Measurements from ENCODE around the gene TBC1D20.

Gene TBC1D20

GRCh38 chr20:418858-419365 lies 43.4 kb downstream of the TBC1D20 start:
- no peak for DNase-seq

GRCh38 chr20:417801-418342 lies 44.5 kb downstream of the TBC1D20 start:
- DNase-seq, result no peak

DNA sequence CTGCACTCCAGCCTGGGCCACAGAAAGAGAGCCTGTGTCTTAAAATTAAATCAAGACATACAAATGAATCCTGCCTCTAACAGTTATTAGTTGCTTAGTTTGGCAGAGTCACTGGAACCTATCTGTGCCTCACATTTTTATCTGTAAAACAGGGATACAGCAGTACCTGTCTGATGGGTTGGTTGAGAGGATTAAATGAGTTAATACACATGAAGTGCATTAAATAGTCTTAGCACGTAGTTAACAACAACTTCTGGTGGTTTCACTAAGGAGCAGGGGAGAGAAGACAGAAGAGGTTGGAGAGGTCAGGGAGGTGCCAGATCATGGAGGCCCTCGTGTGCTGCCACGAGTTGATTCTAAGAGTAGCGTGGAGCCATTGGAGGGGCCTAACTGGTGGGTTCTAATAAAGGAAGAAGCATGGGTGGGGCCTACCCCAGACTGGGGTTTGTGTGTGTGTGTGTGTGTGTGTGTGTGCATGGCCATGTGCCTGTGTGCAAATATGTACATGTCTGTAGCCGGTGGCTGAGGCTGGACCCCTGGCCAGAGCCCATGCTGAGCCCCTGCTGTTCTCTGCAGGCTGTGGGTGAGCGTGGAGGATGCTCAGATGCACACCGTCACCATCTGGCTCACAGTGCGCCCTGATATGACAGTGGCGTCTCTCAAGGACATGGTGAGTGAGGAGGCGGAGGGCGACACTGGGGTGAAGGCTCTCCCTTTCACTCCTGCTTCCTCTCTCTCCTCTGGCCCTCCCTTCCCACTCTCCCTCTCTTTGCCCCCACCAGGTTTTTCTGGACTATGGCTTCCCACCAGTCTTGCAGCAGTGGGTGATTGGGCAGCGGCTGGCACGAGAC lies 45.2 kb downstream of the TBC1D20 start:
- DNase-seq, result no peak

- DNase-seq, result no peak
Measured at GRCh38 chr20:415820-416322, 46.5 kb downstream of the TBC1D20 start.

- no peak for DNase-seq
Measured at GRCh38 chr20:414161-414560, 48.2 kb downstream of the TBC1D20 start.

- DNase-seq, result no peak
Measured at GRCh38 chr20:412081-412480, 50.3 kb downstream of the TBC1D20 start.

DNA sequence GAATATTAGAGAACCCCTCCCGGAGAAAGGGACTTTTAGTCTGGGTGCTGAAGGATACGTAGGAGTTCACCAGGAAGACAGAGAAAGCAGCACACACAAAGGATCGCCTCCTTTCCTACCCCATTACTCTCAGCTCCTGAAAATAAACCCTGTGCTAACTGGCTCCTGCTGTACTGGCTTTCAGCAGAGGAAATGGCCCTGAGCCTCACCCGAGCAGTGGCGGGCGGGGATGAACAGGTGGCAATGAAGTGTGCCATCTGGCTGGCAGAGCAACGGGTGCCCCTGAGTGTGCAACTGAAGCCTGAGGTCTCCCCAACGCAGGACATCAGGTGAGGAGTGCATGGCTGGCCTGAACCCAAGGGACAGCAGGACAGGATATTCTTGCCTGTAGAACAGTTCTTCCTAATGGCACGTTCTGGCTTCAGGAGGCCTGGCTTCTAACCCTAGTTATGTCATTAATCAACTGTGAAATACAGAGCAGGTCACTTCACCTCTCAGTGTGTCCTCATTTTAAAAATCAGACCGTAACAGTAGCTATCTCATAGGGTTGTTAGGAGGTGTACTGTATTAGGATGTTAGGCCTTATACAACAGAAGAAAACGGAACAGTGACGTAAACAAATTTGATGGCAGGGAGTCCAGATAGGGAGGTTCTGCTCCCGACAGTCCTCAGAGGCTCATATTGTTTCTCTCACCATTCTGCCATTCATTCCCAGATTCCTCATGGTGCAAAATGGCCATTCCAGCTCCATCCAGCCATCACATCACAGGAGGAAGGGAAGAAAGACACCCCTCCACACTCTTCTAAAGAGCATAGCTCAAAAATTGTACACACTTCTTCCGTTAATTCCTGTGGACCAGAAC lies 52.4 kb downstream of the TBC1D20 start:
- no peak for DNase-seq

DNA sequence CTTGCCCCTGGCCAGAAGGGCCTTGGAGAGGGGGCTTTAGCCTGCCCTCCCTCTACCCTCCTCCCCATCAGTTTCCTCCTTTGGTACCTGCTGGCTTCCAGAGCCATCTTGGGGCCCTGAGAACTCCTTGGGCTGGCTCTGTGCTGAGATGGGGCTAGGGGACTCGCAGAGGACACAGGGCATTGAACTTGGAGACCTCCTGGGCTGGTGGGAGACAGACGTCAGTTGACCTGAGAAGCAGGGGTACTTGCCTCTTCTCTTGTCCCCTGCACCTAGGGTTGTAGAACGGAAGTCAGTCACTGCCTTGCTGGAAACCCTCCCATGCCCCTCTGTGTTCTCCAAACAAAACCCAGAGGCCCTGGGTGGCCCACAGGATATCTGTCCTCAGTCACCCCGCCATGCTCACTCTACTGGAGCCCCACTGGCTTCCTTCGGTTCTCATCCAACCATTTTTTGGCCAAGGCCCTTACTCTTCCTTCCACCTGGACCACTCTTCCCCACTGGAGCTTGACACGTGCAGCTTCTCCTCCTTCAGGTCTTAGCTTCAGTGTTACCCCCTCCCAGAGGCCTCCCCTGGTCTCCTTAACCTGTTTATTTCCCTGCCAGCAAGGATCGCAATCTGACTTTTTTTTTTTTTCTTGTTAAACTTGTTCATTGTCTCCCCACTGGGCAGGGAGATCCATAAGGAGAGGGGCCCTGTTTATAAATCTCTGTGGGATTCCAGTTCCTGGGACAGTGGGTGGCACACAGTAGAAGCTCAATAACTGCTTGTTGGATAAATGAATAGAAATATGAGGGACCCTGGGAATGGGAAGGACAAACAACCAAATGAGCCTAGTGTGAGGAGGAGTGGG lies 53.3 kb downstream of the TBC1D20 start:
- no peak for DNase-seq

GRCh38 chr20:407953-408842 lies 54.1 kb downstream of the TBC1D20 start, which contains the start of gene RBCK1:
Gene RBCK1 (plus strand): TSS chr20:408299. CDS start chr20:408758, 459 bp downstream.
- DNase-seq, result peak; percentile 79 to 90

GRCh38 chr20:407133-407952 lies 55.0 kb downstream of the TBC1D20 start:
- peak; percentile 34 to 60 for DNase-seq

DNA sequence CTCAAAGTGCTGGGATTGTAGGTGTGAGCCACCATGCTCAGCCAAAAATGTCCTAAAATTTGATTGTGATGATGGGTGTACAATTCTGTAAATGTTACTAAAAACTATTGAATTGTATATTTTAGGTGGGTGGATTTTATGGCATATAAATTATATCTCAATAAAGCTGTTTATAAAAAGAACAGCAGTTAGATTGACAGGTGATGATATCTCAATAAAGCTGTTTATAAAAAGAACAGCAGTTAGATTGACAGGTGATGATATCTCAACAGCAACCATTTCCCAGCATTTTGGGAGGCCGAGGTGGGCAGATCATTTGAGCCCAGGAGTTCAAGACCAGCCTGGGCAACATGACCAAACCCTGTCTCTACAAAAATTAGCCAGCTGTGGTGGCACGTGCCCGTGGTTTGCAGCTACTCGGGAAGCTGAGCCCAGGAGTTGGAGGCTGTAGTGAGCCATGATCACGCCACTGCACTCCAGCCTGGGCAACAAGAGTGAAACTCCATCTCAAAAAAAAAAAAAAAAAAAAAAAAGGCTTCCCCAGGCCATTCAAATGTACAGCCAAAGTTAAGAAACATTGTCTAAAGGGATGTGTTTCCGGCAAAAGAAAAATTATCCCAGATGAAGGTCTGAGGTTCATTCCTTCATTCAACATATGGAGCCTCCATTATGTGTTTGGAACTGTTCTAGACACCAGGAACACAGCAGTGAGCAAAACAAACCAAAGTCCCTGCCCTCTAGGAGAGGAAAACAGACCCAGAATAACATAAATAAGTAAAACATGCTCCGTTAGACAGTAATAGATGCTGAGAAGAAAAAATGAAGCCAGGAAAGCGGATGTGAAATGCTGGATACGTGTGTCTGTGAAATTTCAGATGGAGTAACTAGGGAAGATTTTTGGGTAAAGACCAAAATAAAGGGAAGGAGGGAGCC lies 55.9 kb downstream of the TBC1D20 start:
- DNase-seq, result no peak

GRCh38 chr20:404088-404487 lies 58.2 kb downstream of the TBC1D20 start:
- no peak for DNase-seq

DNA sequence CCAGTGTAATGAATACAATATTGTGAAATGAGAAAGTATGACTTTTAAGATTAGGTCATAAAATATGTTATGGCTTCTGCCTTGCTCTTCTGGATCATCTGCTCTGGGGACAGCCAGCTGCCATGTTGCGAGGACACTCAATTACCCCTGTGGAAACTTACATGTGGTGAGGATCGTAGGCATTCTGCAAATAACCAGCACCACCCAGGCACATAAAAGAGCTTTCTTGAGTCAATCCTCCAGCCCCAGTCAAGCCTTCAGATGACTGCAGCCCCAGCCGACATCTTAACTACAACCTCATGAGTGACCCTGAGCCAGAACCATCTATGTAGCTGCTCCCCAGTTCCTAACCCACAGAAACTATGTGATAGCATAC lies 58.8 kb downstream of the TBC1D20 start:
- DNase-seq, result no peak

DNA sequence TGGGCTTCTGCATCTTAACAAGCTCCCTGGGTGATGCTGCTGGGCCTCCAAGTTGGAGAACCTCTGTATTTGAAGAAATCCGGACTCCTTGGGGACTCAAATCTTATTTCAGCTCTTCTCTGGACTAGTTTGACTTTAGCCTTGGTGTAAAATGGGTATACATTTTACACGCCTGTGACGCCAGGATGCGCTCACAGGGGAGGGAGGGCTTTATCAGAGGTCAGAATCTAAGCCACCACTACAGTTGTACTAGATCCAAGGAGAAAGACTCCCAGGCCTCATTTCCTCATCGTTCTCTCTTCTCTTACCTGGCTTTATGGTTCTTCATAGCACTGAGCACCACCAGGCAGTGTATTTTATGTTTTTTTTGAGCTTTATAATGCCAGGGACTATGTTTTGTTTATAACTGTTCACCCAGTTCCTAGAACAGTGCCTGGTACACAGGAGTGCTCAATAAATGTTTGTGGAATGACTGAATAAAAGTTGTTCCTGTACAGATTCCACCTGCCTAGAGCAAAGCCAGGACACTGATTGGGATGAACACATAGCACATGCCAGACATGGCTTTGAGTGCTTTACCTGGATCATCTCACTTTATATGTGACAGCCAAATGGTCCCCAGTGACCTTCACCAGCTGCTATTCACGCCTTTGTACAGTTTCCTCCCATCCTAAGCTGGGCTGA lies 59.3 kb downstream of the TBC1D20 start:
- no peak for DNase-seq

- DNase-seq, result no peak
Measured at GRCh38 chr20:402496-402885, 59.8 kb downstream of the TBC1D20 start.

DNA sequence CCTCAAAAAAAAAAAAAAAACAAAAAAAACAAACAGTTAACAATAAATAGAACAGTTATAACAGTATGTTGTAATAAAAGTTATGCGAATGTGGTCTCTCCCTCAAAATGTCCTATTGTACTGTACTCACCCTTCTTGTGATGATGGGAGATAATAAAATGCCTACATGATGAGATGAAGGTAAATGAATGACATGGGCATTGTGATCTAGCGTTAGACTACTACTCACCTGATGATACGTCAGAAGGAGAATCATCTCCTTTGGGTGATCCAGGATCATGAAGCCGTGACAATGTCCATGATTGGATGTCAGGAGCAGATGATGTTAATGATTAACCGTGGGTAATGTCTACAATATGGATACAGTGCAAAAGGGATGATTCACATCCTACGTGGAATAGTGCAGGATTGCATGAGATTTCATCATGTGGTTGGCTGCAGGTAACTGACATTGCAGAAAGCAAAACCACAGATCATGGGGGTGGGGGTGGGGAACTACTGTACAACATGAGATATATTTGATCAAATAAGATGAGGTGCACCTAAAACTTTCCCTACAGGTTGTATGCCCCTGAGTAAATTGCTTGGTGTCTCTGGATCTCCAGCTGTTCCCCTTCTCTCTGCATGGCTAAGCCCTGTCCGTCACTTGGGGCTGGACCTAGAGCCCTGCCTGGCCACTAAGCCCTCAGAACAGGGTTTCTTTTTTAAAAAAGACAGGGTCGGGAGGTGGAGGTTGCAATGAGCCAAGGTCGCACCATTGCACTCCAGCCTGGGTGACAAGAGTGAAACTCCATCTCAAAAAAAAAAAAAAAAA lies 60.4 kb downstream of the TBC1D20 start:
- no peak for DNase-seq

- DNase-seq, result no peak
Measured at GRCh38 chr20:400454-401275, 61.7 kb downstream of the TBC1D20 start.
